Suprapubic skin (tissue), 4 donors: ENCODE measurements around the gene SCN2A.

ENCODE experiments used
- CTCF ChIP-seq, 2 donors: fragments of 200-600 bp in 1 of 2; fragments of 450-650 bp in 1 of 2; sonication (generic) in 1 of 2; IDR thresholded peaks; one replicate each; pipeline ENCODE4 v1.5.1; 2016 to 2019; ENCODE audit warnings: antibody characterized with exemption in 2 of 2, mild to moderate bottlenecking in 1 of 2, moderate library complexity in 1 of 2
- EP300 ChIP-seq: sonication (generic); formaldehyde crosslinking; IDR thresholded peaks from one replicate; pipeline ENCODE4 v1.6.1; 2017; ENCODE audit warnings: antibody characterized with exemption
- POLR2A ChIP-seq, 2 donors: fragments of 450-650 bp; IDR thresholded peaks; one replicate each; pipeline ENCODE4 v1.6.1; 2017; ENCODE audit warnings: antibody characterized with exemption in 2 of 2, mild to moderate bottlenecking in 2 of 2, moderate library complexity in 2 of 2
- POLR2AphosphoS5 ChIP-seq, 3 donors: sonication (generic); formaldehyde crosslinking; IDR thresholded peaks; one replicate each; pipeline ENCODE4 v1.6.1; 2017; ENCODE audit warnings: antibody characterized with exemption in 3 of 3

GRCh38 chr2:165197346-165197745 lies 41.9 kb upstream of the SCN2A start:
- TF ChIP-seq CTCF (IDR thresholded peaks at IDR 0.05) (no peak), POLR2AphosphoS5 (IDR thresholded peaks at IDR 0.05) (no peak), POLR2A (IDR thresholded peaks at IDR 0.05) (no peak), EP300 (no peak)
